IMR-90 (cell line): ENCODE measurements around the gene TAF10. TPM values are rescaled to one million over a fixed set of nuclear protein-coding genes. Genes with fewer than 3 reads are reported as not detected.

Experiments
- ATAC-seq: fragments of 200-7000 bp; cut with Tn5 transposase; 2 replicates; pipeline ENCODE4 v1.9.1; 2020; ENCODE audit warnings: low read depth, mild to moderate bottlenecking, moderate library complexity
- BruUV-seq: library from RNA; stranded (reverse); fragments of 400-500 nt; replicated peaks from 2 replicates; lab custom pipeline; 2021; lab: Mats Ljungman, UMichigan
- CTCF ChIA-PET: fragments of 300-600 bp; formaldehyde crosslinking; extraction: SDS; loops from one replicate; lab custom pipeline; 2021; ENCODE audit warnings: antibody characterized with exemption; lab: Yijun Ruan, JAX
- POLR2A ChIA-PET: fragments of 300-600 bp; sonication (Branson Sonifier 250); formaldehyde crosslinking; loops from one replicate; lab custom pipeline; 2022; ENCODE audit warnings: antibody characterized with exemption; ENCODE audit not compliant: unreplicated experiment; lab: Charles Lee
- DNase-seq: peaks from one replicate; pipeline ENCODE4 v3.0.0; 2013
- H2AFZ ChIP-seq: replicated peaks from 2 replicates; pipeline ENCODE3; 2013; ENCODE audit warnings: low read length, mild to moderate bottlenecking; ENCODE audit not compliant: poor library complexity
- H2AK5ac ChIP-seq: 2 replicates; pipeline ENCODE4 v1.6.1; 2013; ENCODE audit warnings: low read depth, low read length, inconsistent platforms
- H2AK9ac ChIP-seq: replicated peaks from 2 replicates; pipeline ENCODE3; 2013; ENCODE audit warnings: mild to moderate bottlenecking, low read depth, low read length, moderate library complexity; ENCODE audit not compliant: poor library complexity
- H2BK120ac ChIP-seq: 2 replicates; pipeline ENCODE4 v1.6.1; 2013; ENCODE audit warnings: low read depth, low read length, inconsistent platforms
- H2BK15ac ChIP-seq: 3 replicates; pipeline ENCODE4 v1.6.1; 2013; ENCODE audit warnings: low read depth, low read length, inconsistent platforms
- H2BK20ac ChIP-seq: 2 replicates; pipeline ENCODE4 v1.6.1; 2013; ENCODE audit warnings: low read depth, mild to moderate bottlenecking, inconsistent platforms, low read length, moderate library complexity
- H2BK5ac ChIP-seq: 2 replicates; pipeline ENCODE4 v1.6.1; 2013; ENCODE audit warnings: mild to moderate bottlenecking, low read depth, low read length, inconsistent platforms; ENCODE audit not compliant: poor library complexity, severe bottlenecking
- H3K14ac ChIP-seq: replicated peaks from 2 replicates; pipeline ENCODE4 v1.6.1; 2013; ENCODE audit warnings: low read depth, low read length, inconsistent platforms
- H3K18ac ChIP-seq: 2 replicates; pipeline ENCODE4 v1.6.1; 2013; ENCODE audit warnings: low read depth, low read length, control low read depth
- H3K23ac ChIP-seq: 2 replicates; pipeline ENCODE4 v1.6.1; 2013; ENCODE audit warnings: low read depth, low read length, inconsistent platforms
- H3K27ac ChIP-seq: 2 replicates; pipeline ENCODE4 v1.5.1; 2013; ENCODE audit warnings: mild to moderate bottlenecking, control low read depth, low read length; ENCODE audit not compliant: insufficient read depth
- H3K27me3 ChIP-seq: 2 replicates; pipeline ENCODE4 v1.6.1; 2013; ENCODE audit warnings: low read length; ENCODE audit not compliant: control insufficient read depth, insufficient read depth
- H3K36me3 ChIP-seq: 2 replicates; pipeline ENCODE4 v1.6.1; 2013; ENCODE audit warnings: low read length, mixed read lengths; ENCODE audit not compliant: control insufficient read depth, insufficient read depth
- H3K4ac ChIP-seq: 2 replicates; pipeline ENCODE4 v1.6.1; 2013; ENCODE audit warnings: low read depth, low read length, inconsistent platforms
- H3K4me1 ChIP-seq: 2 replicates; pipeline ENCODE4 v1.6.1; 2013; ENCODE audit warnings: low read length, mixed read lengths; ENCODE audit not compliant: control insufficient read depth, insufficient read depth
- H3K4me2 ChIP-seq: 2 replicates; pipeline ENCODE4 v1.6.1; 2013; ENCODE audit warnings: low read depth, mild to moderate bottlenecking, control low read depth, low read length, moderate library complexity
- H3K4me3 ChIP-seq: 2 replicates; pipeline ENCODE4 v1.5.1; 2013; ENCODE audit warnings: low read depth, mild to moderate bottlenecking, control low read depth, low read length, moderate library complexity; ENCODE audit not compliant: insufficient read depth
- H3K56ac ChIP-seq: 2 replicates; pipeline ENCODE4 v1.6.1; 2013; ENCODE audit warnings: low read length, inconsistent platforms; ENCODE audit not compliant: insufficient read depth; ENCODE audit errors: extremely low read depth
- H3K79me1 ChIP-seq, 2 experiments: 2 replicates each; pipeline ENCODE4 v1.6.1; 2013; ENCODE audit warnings: low read length in 2 of 2, inconsistent platforms in 1 of 2, low read depth in 1 of 2
- H3K9ac ChIP-seq: 2 replicates; pipeline ENCODE4 v1.6.1; 2013; ENCODE audit warnings: low read depth, low read length, control low read depth
- H3K9me1 ChIP-seq: 2 replicates; pipeline ENCODE4 v1.6.1; 2013; ENCODE audit warnings: low read length, inconsistent platforms; ENCODE audit not compliant: insufficient read depth
- H3K9me3 ChIP-seq: 2 replicates; pipeline ENCODE4 v1.6.1; 2013; ENCODE audit warnings: low read length; ENCODE audit not compliant: control insufficient read depth, insufficient read depth
- H4K20me1 ChIP-seq: 2 replicates; pipeline ENCODE4 v1.6.1; 2013; ENCODE audit warnings: low read length, inconsistent platforms; ENCODE audit not compliant: insufficient read depth
- H4K5ac ChIP-seq: 2 replicates; pipeline ENCODE4 v1.6.1; 2013; ENCODE audit warnings: mild to moderate bottlenecking, low read depth, low read length, control low read depth
- H4K8ac ChIP-seq, 2 experiments: 2 replicates each; pipeline ENCODE4 v1.6.1; 2013; ENCODE audit warnings: low read depth in 2 of 2, low read length in 2 of 2, control low read depth in 1 of 2, inconsistent platforms in 1 of 2
- H4K91ac ChIP-seq: 2 replicates; pipeline ENCODE4 v1.6.1; 2013; ENCODE audit warnings: low read depth, low read length, inconsistent platforms; ENCODE audit not compliant: insufficient read depth
- CEBPB ChIP-seq: IDR thresholded peaks from 2 replicates; pipeline ENCODE4 v1.6.1; 2012; ENCODE audit warnings: low read depth, low read length, improper control_type of control experiment
- CHD1 ChIP-seq: IDR thresholded peaks from 2 replicates; pipeline ENCODE4 v1.6.1; 2012; ENCODE audit warnings: low read depth, low read length, improper control_type of control experiment
- ELK1 ChIP-seq: fragments of 150-350 bp; IDR thresholded peaks from 2 replicates; pipeline ENCODE4 v1.6.1; 2016; ENCODE audit warnings: low read depth, mild to moderate bottlenecking, low read length, moderate library complexity, borderline replicate concordance
- FOS ChIP-seq: fragments of 150-350 bp; IDR thresholded peaks from 2 replicates; pipeline ENCODE4 v1.6.1; 2016; ENCODE audit warnings: low read depth, low read length
- MAFK ChIP-seq: IDR thresholded peaks from 2 replicates; pipeline ENCODE4 v1.6.1; 2012; ENCODE audit warnings: low read depth, low read length, improper control_type of control experiment
- MAZ ChIP-seq: IDR thresholded peaks from 2 replicates; pipeline ENCODE4 v1.6.1; 2012; ENCODE audit warnings: low read depth, mild to moderate bottlenecking, low read length, improper control_type of control experiment, moderate library complexity, borderline replicate concordance
- MXI1 ChIP-seq: IDR thresholded peaks from 2 replicates; pipeline ENCODE4 v1.6.1; 2012; ENCODE audit warnings: low read depth, mild to moderate bottlenecking, low read length, moderate library complexity, borderline replicate concordance
- NFE2L2 ChIP-seq: fragments of 150-350 bp; IDR thresholded peaks from 2 replicates; pipeline ENCODE4 v1.6.1; 2016; ENCODE audit warnings: low read depth, mild to moderate bottlenecking, low read length
- POLR2A ChIP-seq: IDR thresholded peaks from 2 replicates; pipeline ENCODE4 v1.6.1; 2012; ENCODE audit warnings: mild to moderate bottlenecking, low read depth, low read length
- RAD21 ChIP-seq: IDR thresholded peaks from 2 replicates; pipeline ENCODE4 v1.6.1; 2012; ENCODE audit warnings: low read length, improper control_type of control experiment
- RCOR1 ChIP-seq: IDR thresholded peaks from 2 replicates; pipeline ENCODE4 v1.6.1; 2012; ENCODE audit warnings: mild to moderate bottlenecking, low read length, improper control_type of control experiment; ENCODE audit not compliant: insufficient replicate concordance
- RFX5 ChIP-seq: IDR thresholded peaks from 2 replicates; pipeline ENCODE4 v1.8.0; 2012; ENCODE audit warnings: low read depth, mild to moderate bottlenecking, low read length, moderate library complexity
- SMC3 ChIP-seq: fragments of 150-350 bp; IDR thresholded peaks from 2 replicates; pipeline ENCODE4 v1.6.1; 2016; ENCODE audit warnings: low read depth, mild to moderate bottlenecking, antibody characterized with exemption, low read length, moderate library complexity
- WGBS, 2 experiments: methylation state at CpG; one replicate each; pipeline versions ENCODE4 v1.1.5 to v1.1.7; 2013; ENCODE audit warnings: missing lambda C conversion rate in 2 of 2; ENCODE audit not compliant: insufficient read length in 1 of 2; ENCODE audit errors: extremely low coverage in 2 of 2; 5-methylcytosine and 5-hydroxymethylcytosine counted together
- dilution Hi-C: fragments of 300-500 bp; cut with HindIII; formaldehyde crosslinking; loops from one replicate; pipeline ENCODE4 v1.14.3; 2018; ENCODE audit warnings: low sequenced_read_pairs; ENCODE audit not compliant: unreplicated experiment
- in situ Hi-C: fragments of 300-500 bp; cut with MboI; formaldehyde crosslinking; loops from 3 replicates; pipeline ENCODE4 v1.14.3; 2019; ENCODE audit warnings: low sequenced_read_pairs, inconsistent platforms, mixed read lengths
- intact Hi-C: fragments of 100-400 bp; cut with micrococcal nuclease; formaldehyde crosslinking; loops from 2 replicates; pipeline ENCODE4 v1.10.0; 2022
- polyA plus RNA-seq, 3 experiments: library from polyadenylated mRNA; depleted of rRNA; stranded (reverse); fragments of >200 nt; gene quantifications; 2 replicates each; pipeline ENCODE4 v1.2.3, GENCODE V29; 2012; ENCODE audit warnings: low replicate concordance in 1 of 3
- total RNA-seq: library from RNA; depleted of rRNA; stranded (reverse); fragments of >200 nt; gene quantifications from 2 replicates; pipeline ENCODE4 v1.2.3, GENCODE V29; 2012
- TF ChIP-seq, protein P1 (sequence below): fragments of 150-350 bp; IDR thresholded peaks from 2 replicates; pipeline ENCODE4 v1.6.1; 2017; ENCODE audit warnings: mild to moderate bottlenecking, antibody characterized with exemption, low read length, low read depth
- TF ChIP-seq, protein P2 (sequence below): conservative IDR thresholded peaks from 2 replicates; pipeline ENCODE4 v1.5.1; 2012; ENCODE audit warnings: mild to moderate bottlenecking, low read depth, low read length, improper control_type of control experiment

TAF10 gene
- total and polyA plus RNA-seq, 2 of the 4 experiments (the other 2 are of a cell fraction) = 18.6 to 132 TPM

DNA sequence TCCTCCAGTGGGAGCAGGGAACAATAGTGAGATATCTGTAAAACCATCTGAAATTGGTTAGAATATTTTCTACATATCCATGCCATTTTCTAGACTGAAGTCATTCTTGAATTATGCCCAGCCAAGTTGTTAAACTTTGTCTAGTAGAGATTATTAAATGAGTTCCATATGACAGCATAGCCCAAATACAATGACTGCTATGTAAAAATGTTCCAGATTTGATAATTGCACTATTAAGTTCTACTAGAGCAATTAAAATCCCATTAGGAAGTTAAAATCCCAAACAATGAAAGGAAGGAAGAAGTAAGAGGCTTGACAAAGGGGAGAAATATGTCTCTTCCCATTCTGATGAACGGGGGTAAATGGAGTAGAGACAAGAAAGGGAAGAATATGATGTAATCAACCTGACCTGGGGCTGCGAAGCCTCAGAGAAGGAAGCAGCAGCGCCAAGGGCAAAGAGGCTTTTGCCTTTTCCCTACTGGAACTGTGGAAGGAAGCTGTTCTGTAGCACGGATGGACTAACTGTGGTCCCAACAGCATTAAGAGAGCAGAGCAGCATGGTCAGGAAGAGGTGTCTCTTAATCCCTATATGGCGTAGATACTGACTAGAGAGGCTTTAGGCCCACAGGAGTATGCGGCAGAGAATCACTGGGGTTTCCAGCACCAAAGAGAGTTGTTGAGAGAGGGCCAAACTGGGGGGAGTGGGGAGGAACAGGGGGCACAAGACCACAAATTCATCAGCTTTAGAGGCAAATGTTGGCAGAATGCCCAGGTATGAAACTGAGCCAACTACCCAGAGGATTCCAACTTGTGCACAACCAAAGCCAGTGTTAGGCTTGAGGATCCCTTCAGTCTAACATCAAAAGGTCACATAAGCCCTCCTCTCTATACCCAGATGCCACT is 35.3 kb downstream of the TAF10 start:
- POLR2A ChIA-PET = no interaction called here
- intact Hi-C loops = no loop called here
- no peak for TF ChIP-seq RAD21
- no peak for TF ChIP-seq SMC3
- no peak for TF ChIP-seq NFE2L2
- TF ChIP-seq, protein P1, sequence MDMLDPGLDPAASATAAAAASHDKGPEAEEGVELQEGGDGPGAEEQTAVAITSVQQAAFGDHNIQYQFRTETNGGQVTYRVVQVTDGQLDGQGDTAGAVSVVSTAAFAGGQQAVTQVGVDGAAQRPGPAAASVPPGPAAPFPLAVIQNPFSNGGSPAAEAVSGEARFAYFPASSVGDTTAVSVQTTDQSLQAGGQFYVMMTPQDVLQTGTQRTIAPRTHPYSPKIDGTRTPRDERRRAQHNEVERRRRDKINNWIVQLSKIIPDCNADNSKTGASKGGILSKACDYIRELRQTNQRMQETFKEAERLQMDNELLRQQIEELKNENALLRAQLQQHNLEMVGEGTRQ = no peak
- TF ChIP-seq, protein P2, sequence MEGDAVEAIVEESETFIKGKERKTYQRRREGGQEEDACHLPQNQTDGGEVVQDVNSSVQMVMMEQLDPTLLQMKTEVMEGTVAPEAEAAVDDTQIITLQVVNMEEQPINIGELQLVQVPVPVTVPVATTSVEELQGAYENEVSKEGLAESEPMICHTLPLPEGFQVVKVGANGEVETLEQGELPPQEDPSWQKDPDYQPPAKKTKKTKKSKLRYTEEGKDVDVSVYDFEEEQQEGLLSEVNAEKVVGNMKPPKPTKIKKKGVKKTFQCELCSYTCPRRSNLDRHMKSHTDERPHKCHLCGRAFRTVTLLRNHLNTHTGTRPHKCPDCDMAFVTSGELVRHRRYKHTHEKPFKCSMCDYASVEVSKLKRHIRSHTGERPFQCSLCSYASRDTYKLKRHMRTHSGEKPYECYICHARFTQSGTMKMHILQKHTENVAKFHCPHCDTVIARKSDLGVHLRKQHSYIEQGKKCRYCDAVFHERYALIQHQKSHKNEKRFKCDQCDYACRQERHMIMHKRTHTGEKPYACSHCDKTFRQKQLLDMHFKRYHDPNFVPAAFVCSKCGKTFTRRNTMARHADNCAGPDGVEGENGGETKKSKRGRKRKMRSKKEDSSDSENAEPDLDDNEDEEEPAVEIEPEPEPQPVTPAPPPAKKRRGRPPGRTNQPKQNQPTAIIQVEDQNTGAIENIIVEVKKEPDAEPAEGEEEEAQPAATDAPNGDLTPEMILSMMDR = no peak
- no peak for TF ChIP-seq CHD1
- TF ChIP-seq MAFK = no peak
- no peak for TF ChIP-seq RFX5
- no peak for TF ChIP-seq MXI1
- no peak for TF ChIP-seq CEBPB
- no peak for TF ChIP-seq FOS
- TF ChIP-seq RCOR1 = no peak
- TF ChIP-seq ELK1 = no peak
- no peak for TF ChIP-seq POLR2A
- TF ChIP-seq MAZ = no peak

More for the DNA sequence above, 35.3 kb downstream of the TAF10 start:
- dilution Hi-C loops (no loop called here), in situ Hi-C loops (no loop called here)
- no peak overlapping the region for H3K56ac ChIP-seq
- H3K9me1 ChIP-seq = peaks cover 10% of the 10 kb centered on the region; the same call in 1 of the 2 replicates
- H3K9ac ChIP-seq = no peak overlapping the region
- no peak overlapping the region for H2AK5ac ChIP-seq
- H3K79me1 ChIP-seq = peaks cover 0 to 7% of the 10 kb centered on the region in 2 experiments; a peak in 3 of 4 replicates
- no peaks in the 10 kb centered on the region for H3K27me3 ChIP-seq
- no peaks in the 10 kb centered on the region for H4K20me1 ChIP-seq
- H3K4ac ChIP-seq = no peak overlapping the region
- H3K23ac ChIP-seq = no peak overlapping the region
- WGBS, 2 experiments = no CpG with 5 or more reads among the region's 6 CpGs
- no peak overlapping the region for H3K4me2 ChIP-seq
- no peaks in the 10 kb centered on the region for H3K9me3 ChIP-seq
- no peak overlapping the region for H2BK15ac ChIP-seq
- H3K27ac ChIP-seq = peak overlapping the region; percentile 37; the same call in 1 of the 2 replicates
- no peak overlapping the region for H3K18ac ChIP-seq
- no peak overlapping the region for H2AFZ ChIP-seq
- no peak overlapping the region for H2BK5ac ChIP-seq
- no peak overlapping the region for H2BK120ac ChIP-seq
- ATAC-seq (peak; percentile 50), DNase-seq (peak; percentile 68)
- no peaks in the 10 kb centered on the region for H3K36me3 ChIP-seq
- H4K8ac ChIP-seq = no peak overlapping the region
- H2AK9ac ChIP-seq = no peak overlapping the region
- no peak overlapping the region for H4K91ac ChIP-seq
- no peak overlapping the region for H4K5ac ChIP-seq
- no peak overlapping the region for H3K14ac ChIP-seq
- H3K4me3 ChIP-seq = no peak overlapping the region
- CTCF ChIA-PET = no interaction called here
- H2BK20ac ChIP-seq = no peak overlapping the region
- no TSS peak for BruUV-seq
- peaks cover 7% of the 10 kb centered on the region for H3K4me1 ChIP-seq
